Endothelial cell of umbilical vein (primary cell): ENCODE results near the gene CMTM7. TPM values are rescaled to one million over a fixed set of nuclear protein-coding genes. Genes with fewer than 3 reads are reported as not detected.
A peak's percentile ranks its signal among the peaks of the same experiment; 100 is the strongest.

Source experiments
- BruUV-seq: library from RNA; stranded (reverse); fragments of 400-500 nt; replicated peaks from 2 replicates; lab custom pipeline; 2021; lab: Mats Ljungman, UMichigan
- CTCF ChIA-PET: fragments of 300-600, 350-600 bp; sonication (Branson Sonifier 250); formaldehyde crosslinking; loops from one replicate; lab custom pipeline; 2021; ENCODE audit warnings: antibody characterized with exemption, inconsistent platforms; lab: Charles Lee
- POLR2A ChIA-PET: fragments of 300-600, 350-600 bp; sonication (Branson Sonifier 250); formaldehyde crosslinking; loops from one replicate; lab custom pipeline; 2021; ENCODE audit warnings: antibody characterized with exemption, inconsistent platforms; lab: Charles Lee
- DNase-seq: peaks from one replicate; pipeline ENCODE4 v3.0.0-alpha.2; 2011; ENCODE audit warnings: low read depth, low spot score
- FAIRE-seq: peaks from 2 replicates; lab custom pipeline; 2011; peaks lifted over from hg19 to GRCh38; lab: Jason Lieb, UNC
- H2AFZ ChIP-seq: 2 replicates; pipeline ENCODE4 v1.6.0; 2012; ENCODE audit warnings: low read depth, low read length, control low read depth, inconsistent platforms
- H3K27ac ChIP-seq: 2 replicates; pipeline ENCODE4 v1.5.1; 2011; ENCODE audit warnings: low read depth, mild to moderate bottlenecking, control low read depth, low read length, moderate library complexity; ENCODE audit not compliant: insufficient read depth
- H3K27me3 ChIP-seq, 2 experiments: 2 replicates each; pipeline versions ENCODE4 v1.6.0 to v1.6.1; 2011; ENCODE audit warnings: low read length in 2 of 2, mixed read lengths in 1 of 2; ENCODE audit not compliant: control insufficient read depth in 2 of 2, insufficient read depth in 2 of 2
- H3K36me3 ChIP-seq, 2 experiments: 2 replicates in 1 of 2; 3 replicates in 1 of 2; pipeline ENCODE4 v1.5.1; 2011; ENCODE audit warnings: low read length in 2 of 2, mild to moderate bottlenecking in 1 of 2, moderate library complexity in 1 of 2; ENCODE audit not compliant: control insufficient read depth in 2 of 2, insufficient read depth in 2 of 2; ENCODE audit errors: extremely low read depth in 1 of 2
- H3K4me1 ChIP-seq: 3 replicates; pipeline ENCODE4 v1.5.1; 2011; ENCODE audit warnings: mild to moderate bottlenecking, low read length; ENCODE audit not compliant: control insufficient read depth, insufficient read depth; ENCODE audit errors: extremely low read depth
- H3K4me2 ChIP-seq: 2 replicates; pipeline ENCODE4 v1.6.1; 2011; ENCODE audit warnings: low read length, control low read depth, mixed read lengths; ENCODE audit not compliant: insufficient read depth
- H3K4me3 ChIP-seq, 3 experiments: fragments of 200-600 bp in 1 of 3; sonication (generic), shearing (Covaris generic) in 1 of 3; replicated peaks in 1 of 3; 2 replicates each; pipeline ENCODE4 v1.5.1; 2011 to 2016; ENCODE audit warnings: control low read depth in 3 of 3, low read length in 3 of 3, mild to moderate bottlenecking in 2 of 3, inconsistent platforms in 1 of 3, low read depth in 1 of 3, moderate library complexity in 1 of 3; ENCODE audit not compliant: insufficient read depth in 1 of 3
- H3K79me2 ChIP-seq: 2 replicates; pipeline ENCODE4 v1.6.0; 2012; ENCODE audit warnings: low read length, inconsistent platforms; ENCODE audit not compliant: control insufficient read depth, insufficient read depth
- H3K9ac ChIP-seq: replicated peaks from 2 replicates; pipeline ENCODE3; 2011; ENCODE audit warnings: low read length, control low read depth; ENCODE audit not compliant: insufficient read depth; ENCODE audit errors: extremely low read depth
- H3K9me1 ChIP-seq: replicated peaks from 3 replicates; pipeline ENCODE4 v1.6.0; 2011; ENCODE audit warnings: mild to moderate bottlenecking, low read length; ENCODE audit not compliant: control insufficient read depth, insufficient read depth; ENCODE audit errors: extremely low read depth
- H3K9me3 ChIP-seq: replicated peaks from 2 replicates; pipeline ENCODE4 v1.5.1; 2012; ENCODE audit warnings: low read length, inconsistent platforms; ENCODE audit not compliant: control insufficient read depth, insufficient read depth
- H4K20me1 ChIP-seq: replicated peaks from 2 replicates; pipeline ENCODE3; 2011; ENCODE audit warnings: mild to moderate bottlenecking, low read length; ENCODE audit not compliant: control insufficient read depth, insufficient read depth; ENCODE audit errors: extremely low read depth
- EZH2 ChIP-seq: IDR thresholded peaks from 2 replicates; pipeline ENCODE4 v1.6.1; 2012; ENCODE audit warnings: borderline replicate concordance, low read depth, mild to moderate bottlenecking, moderate library complexity, low read length, inconsistent platforms; ENCODE audit not compliant: severe bottlenecking
- FOS ChIP-seq: IDR thresholded peaks from 2 replicates; pipeline ENCODE4 v1.6.1; 2011; ENCODE audit warnings: mild to moderate bottlenecking, low read length, moderate library complexity, borderline replicate concordance; ENCODE audit not compliant: insufficient read depth
- GATA2 ChIP-seq: IDR thresholded peaks from 2 replicates; pipeline ENCODE4 v1.7.0; 2011; ENCODE audit warnings: low read depth, mild to moderate bottlenecking, moderate library complexity, mixed read lengths, low read length; ENCODE audit not compliant: insufficient read length, insufficient read depth
- JUN ChIP-seq: IDR thresholded peaks from 2 replicates; pipeline ENCODE4 v1.6.1; 2011; ENCODE audit warnings: borderline replicate concordance, low read depth; ENCODE audit not compliant: insufficient read length, insufficient read depth
- MYC ChIP-seq: IDR thresholded peaks from one replicate; pipeline ENCODE4 v1.6.1; 2011; ENCODE audit warnings: mild to moderate bottlenecking, low read depth, low read length
- POLR2A ChIP-seq: IDR thresholded peaks from 2 replicates; pipeline ENCODE4 v1.6.1; 2012; ENCODE audit warnings: low read depth, mild to moderate bottlenecking, control low read depth, low read length
- dilution Hi-C: fragments of 300-500 bp; cut with MboI; formaldehyde crosslinking; loops from one replicate; pipeline ENCODE4 v1.15.0; 2019; ENCODE audit warnings: low sequenced_read_pairs; ENCODE audit not compliant: extremely low pct_ligation_motif_present
- intact Hi-C: fragments of 100-400 bp; cut with micrococcal nuclease; formaldehyde crosslinking; loops from one replicate; pipeline ENCODE4 v1.10.0; 2022
- polyA plus RNA-seq, 4 experiments: library from polyadenylated mRNA; depleted of rRNA in 3 of 4; stranded (reverse) in 3 of 4; unstranded in 1 of 4; fragments of >200 nt; gene quantifications; 2 replicates each; pipeline versions ENCODE4 v1.2.1 to v1.2.3, GENCODE V29; 2011 to 2012; ENCODE audit warnings: missing spikeins in 1 of 4
- total RNA-seq: library from RNA; stranded (reverse); gene quantifications from 2 replicates; pipeline ENCODE4 v1.2.3, GENCODE V29; 2021
- TF ChIP-seq, protein P1 (sequence below), 2 donors: IDR thresholded peaks; 1 replicate in 1 of 2; 2 replicates in 1 of 2; pipeline ENCODE4 v1.5.1; 2011; ENCODE audit warnings: low read length in 2 of 2, mild to moderate bottlenecking in 2 of 2, moderate library complexity in 2 of 2, control low read depth in 1 of 2, inconsistent platforms in 1 of 2, low read depth in 1 of 2; ENCODE audit not compliant: insufficient read depth in 1 of 2; ENCODE audit errors: extremely low read depth in 1 of 2
- TF ChIP-seq, protein P2 (sequence below): IDR thresholded peaks from 2 replicates; pipeline ENCODE4 v1.6.1; 2011; ENCODE audit not compliant: insufficient read depth, insufficient read length

CMTM7 gene
- total and polyA plus RNA-seq, 2 donors (not counting 3 experiments of a cell fraction or from before 2014, with no cell fraction given): 44.7 to 88.5 TPM

DNA sequence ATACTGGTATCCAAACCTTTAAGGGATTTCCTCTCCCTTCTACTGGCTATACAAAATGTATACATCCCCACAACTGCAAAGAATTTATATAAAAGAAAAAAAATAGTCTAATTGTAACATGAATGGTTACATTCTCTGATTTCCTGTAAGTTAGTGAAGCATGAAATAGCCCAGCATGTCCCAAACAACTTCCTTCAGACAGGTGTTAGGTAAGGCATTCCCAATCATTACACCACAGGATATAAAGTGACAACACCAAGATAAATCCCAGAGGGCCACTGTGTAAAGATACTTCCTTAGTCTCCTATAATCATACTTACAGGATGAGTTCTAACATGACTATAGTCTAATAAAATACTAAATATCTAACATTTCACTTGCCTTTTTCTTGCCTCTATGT, 103.4 kb downstream of the CMTM7 start:
- Histone ChIP-seq H3K27ac (no peak overlapping the region), H3K9me1 (no peaks in the 10 kb centered on the region), H3K9ac (no peak overlapping the region), H2AFZ (no peak overlapping the region), H4K20me1 (peaks cover 9% of the 10 kb centered on the region), H3K79me2 (peaks cover 47% of the 10 kb centered on the region), H3K4me1 (peaks cover 14% of the 10 kb centered on the region), H3K9me3 (no peaks in the 10 kb centered on the region), H3K27me3 (no peaks in the 10 kb centered on the region), H3K4me2 (no peak overlapping the region), H3K4me3 (no peak overlapping the region), H3K36me3 (peaks cover 0 to 3% of the 10 kb centered on the region in 2 experiments)
- DNase-seq: no peak
- ChIA-PET CTCF (interaction anchor here (1.0 kb wide), 1 partner anchor 27 kb away, joined by 3 read pairs; no protein-coding TSS in a partner anchor), POLR2A (no interaction called here)
- FAIRE-seq: no peak
- TF ChIP-seq EZH2 (no peak), MYC (no peak), JUN (no peak)
- TF ChIP-seq, protein P1, sequence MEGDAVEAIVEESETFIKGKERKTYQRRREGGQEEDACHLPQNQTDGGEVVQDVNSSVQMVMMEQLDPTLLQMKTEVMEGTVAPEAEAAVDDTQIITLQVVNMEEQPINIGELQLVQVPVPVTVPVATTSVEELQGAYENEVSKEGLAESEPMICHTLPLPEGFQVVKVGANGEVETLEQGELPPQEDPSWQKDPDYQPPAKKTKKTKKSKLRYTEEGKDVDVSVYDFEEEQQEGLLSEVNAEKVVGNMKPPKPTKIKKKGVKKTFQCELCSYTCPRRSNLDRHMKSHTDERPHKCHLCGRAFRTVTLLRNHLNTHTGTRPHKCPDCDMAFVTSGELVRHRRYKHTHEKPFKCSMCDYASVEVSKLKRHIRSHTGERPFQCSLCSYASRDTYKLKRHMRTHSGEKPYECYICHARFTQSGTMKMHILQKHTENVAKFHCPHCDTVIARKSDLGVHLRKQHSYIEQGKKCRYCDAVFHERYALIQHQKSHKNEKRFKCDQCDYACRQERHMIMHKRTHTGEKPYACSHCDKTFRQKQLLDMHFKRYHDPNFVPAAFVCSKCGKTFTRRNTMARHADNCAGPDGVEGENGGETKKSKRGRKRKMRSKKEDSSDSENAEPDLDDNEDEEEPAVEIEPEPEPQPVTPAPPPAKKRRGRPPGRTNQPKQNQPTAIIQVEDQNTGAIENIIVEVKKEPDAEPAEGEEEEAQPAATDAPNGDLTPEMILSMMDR (IDR thresholded peaks at IDR 0.05; ENCODE audit: extremely low read depth in 1 of 2, insufficient read depth in 1 of 2, low read depth in 1 of 2, low read length in 2 of 2): no peak
- dilution Hi-C loops: no loop called here
- BruUV-seq: no TSS peak
- intact Hi-C loops: no loop called here

DNA sequence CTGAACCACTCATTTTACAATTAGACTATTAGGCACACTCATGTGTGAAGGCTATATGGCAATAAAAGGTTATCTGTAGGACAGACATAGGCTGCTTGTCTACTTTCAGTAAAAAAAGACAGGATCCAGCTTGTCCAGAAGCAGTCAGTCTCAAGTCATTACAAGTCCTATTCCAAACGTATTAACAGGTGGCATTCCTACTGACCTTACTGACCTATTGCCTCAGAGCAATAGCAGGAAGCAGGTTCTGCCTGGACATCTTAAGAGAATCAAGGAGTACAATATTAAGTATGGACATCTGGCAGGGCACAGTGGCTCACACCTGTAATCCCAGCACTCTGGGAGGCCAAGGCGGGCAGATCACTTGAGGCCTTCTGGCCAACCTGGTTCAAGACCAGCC, 104.0 kb downstream of the CMTM7 start:
- BruUV-seq: no TSS peak
- intact Hi-C loops (no loop called here), dilution Hi-C loops (no loop called here)
- CTCF ChIA-PET: interaction anchor here (1.0 to 1.1 kb wide), 2 partner anchors 11 to 28 kb away, joined by 3 to 5 read pairs; no protein-coding TSS in a partner anchor
- no peak overlapping the region for H3K4me2 ChIP-seq
- POLR2A ChIA-PET: no interaction called here
- no peak for DNase-seq
- no peak overlapping the region for H3K4me3 ChIP-seq
- H2AFZ ChIP-seq: no peak overlapping the region
- H3K27me3 ChIP-seq: no peaks in the 10 kb centered on the region
- H3K79me2 ChIP-seq: peaks cover 48% of the 10 kb centered on the region
- no peaks in the 10 kb centered on the region for H3K9me1 ChIP-seq
- H3K9ac ChIP-seq: no peak overlapping the region
- no peak overlapping the region for H3K27ac ChIP-seq
- no peaks in the 10 kb centered on the region for H3K9me3 ChIP-seq
- TF ChIP-seq, protein P2, sequence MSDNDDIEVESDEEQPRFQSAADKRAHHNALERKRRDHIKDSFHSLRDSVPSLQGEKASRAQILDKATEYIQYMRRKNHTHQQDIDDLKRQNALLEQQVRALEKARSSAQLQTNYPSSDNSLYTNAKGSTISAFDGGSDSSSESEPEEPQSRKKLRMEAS: no peak
- TF ChIP-seq FOS: no peak
- TF ChIP-seq, protein P1 (IDR thresholded peaks at IDR 0.05; ENCODE audit: extremely low read depth in 1 of 2, insufficient read depth in 1 of 2, low read depth in 1 of 2, low read length in 2 of 2): no peak
- no peak for TF ChIP-seq GATA2
- no peak for TF ChIP-seq JUN
- TF ChIP-seq POLR2A: no peak
- no peak for TF ChIP-seq MYC
- H4K20me1 ChIP-seq: peaks cover 9% of the 10 kb centered on the region
- peak; percentile 4 for FAIRE-seq
- H3K4me1 ChIP-seq: peaks cover 19% of the 10 kb centered on the region
- H3K36me3 ChIP-seq: peaks cover 0 to 3% of the 10 kb centered on the region in 2 experiments
